ENCODE data around the gene HUNK.

Gene HUNK

DNA sequence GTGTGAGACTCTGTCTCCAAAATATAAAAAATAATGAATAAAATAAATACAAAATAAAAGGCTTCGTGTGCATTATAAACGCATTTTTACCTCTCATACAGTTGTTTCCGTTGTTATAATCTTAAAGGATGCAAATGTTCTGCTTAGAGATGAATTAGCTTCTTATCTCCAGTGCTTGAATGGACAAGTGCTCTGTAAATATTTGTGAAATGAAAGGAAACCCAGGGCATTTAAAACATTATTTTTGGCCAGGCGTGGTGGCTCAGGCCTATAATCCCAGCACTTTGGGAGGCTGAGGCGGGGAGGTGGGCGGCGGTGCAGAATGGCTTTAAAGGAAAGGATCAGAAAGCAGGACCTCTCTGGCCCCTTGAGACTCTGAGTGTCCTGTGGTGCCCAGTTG, 94.5 kb downstream of the HUNK start:
- no peak for DNase-seq

DNA sequence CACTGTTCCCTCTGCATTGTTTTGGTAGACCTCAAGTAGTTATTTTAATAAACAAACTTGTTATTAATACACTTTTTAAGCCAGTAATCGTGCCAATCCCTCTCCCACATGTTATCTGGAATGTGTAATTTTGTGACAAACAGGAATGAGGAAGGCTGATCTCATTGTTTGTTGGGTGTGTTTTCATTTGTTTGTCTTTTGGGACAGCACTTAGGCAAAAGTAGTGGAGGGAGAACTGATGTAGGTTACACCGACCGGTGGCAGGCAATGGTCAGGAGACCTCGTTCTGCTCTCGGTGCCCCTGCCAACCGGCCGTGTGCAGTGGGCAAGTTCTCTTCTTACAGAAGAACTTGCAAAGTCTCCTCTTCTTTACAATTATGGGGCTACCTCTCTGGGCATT, 99.8 kb downstream of the HUNK start:
- DNase-seq: no peak

DNA sequence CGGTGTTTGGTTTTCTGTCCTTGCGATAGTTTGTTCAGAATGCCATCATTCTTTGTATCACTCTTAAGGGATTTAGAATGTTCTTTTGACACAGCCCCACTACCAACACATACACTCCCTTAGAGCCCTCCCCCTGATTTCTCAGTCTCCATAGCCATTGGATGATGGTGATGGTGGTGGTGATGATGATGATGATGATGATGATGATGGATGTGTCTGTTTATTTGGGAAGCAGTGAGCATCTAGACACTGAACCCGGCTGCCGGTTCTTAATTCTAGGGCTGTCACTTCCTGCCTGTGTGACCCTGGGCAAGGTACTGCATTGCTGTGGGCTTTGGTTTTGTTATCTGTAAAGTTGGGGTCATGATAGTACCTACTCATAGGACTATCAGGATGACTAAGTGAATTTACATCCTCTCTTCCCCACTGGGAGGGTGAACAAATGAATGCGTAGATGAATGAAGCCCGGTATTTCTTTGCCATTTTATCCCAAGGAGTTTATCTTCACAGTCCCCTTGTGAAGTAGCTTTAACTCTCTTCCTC, 100.7 kb downstream of the HUNK start:
- DNase-seq: peak in 1 of 5 experiments; percentile 18

DNA sequence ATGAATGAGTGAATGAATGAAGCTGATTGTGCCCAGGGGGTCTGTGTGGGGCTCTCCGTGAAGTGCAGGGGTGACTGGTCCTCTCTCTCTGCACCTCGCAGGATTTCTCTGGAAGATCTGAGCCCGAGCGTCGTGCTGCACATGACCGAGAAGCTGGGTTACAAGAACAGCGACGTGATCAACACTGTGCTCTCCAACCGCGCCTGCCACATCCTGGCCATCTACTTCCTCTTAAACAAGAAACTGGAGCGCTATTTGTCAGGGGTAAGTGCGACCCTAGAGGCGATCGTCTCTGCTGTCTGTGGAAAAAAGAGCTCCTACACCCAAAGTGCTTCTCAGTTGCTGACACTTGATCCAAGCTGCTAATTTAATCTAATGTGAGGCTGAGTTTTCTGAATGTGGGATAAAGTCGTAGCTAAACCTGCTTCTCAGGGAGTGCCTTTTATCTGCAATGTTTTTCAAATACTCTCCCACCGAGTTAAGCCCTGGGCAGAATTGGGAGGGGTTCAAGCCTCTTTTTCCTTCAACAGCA, 101.7 kb downstream of the HUNK start:
- peak in 1 of 5 experiments; percentile 86 for DNase-seq

DNA sequence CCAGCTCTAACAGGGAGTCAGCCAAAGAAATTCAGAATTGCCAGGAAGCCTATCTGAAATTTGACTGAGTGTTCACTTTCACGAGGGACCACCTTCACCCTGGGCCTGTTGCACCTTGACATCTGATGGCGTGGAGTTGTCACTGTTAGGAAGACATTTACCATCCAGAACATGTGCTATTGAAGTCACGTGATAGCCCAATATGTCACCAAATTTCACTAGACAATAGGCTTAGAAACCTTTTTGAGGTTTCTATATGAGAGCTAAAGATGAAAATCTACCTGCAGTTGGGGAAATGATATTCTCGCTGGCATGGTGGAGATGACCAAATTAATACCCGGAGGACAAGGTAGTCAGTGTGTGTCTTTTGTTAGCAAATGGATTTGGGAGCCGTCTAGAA, 102.7 kb downstream of the HUNK start:
- DNase-seq: no peak

DNA sequence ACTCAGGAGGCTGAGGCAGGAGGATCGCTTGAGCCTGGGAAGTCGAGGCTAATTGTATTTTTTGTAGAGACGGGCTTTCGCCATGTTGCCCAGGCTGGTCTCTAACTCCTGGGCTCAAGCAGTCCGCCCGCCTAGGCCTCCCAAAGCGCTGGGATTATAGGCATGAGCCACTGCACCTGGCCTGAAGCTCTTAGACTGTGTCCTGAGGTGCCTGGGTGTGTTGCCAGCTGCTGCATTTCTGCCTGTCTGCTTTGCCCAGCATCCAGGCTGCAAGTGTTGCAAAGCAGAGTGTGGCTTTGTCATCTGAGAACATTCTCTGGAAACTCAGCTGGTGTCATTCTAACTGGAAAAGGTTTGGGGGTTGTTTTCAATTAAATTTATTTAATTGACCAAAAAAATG, 105.0 kb downstream of the HUNK start:
- no peak for DNase-seq

DNA sequence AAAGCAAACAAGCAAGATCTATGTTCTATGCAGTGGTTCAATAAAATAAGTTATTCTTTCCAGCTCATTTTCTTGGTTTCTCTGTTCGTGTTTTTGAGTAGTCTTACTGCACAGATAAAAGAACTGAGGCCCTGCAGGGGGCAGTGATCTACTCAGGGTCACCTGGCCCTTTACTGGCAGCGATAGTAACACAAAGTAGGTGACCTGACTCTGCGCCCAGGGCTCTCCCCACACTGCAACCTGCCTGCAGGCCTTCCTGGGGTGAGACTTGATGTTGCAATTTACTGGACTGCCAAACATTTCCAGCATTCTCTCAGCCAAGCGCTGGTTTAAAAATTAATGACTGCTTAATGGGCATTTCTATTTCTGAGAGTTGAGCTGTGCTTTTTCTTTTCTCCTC, 110.3 kb downstream of the HUNK start:
- no peak for DNase-seq

DNA sequence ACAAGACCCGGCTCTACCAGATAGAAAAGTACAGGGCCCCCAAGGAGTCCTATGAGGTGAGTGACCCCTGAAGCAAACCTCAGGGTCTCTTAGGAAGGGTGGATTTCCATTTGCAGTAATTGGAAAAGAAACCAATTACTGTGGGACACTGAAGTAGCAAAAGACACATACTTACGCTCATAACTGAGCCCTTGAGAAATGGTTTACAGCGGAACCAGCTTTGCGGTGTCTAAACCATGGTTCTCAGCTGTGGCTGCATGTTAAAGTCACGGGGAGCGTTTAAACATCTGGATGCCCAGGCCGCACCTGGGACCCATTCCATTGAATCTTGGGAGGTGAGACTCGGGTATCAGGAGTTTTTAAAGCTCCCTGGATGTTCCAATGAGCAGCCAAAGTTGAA, 110.7 kb downstream of the HUNK start:
- DNase-seq: no peak

DNA sequence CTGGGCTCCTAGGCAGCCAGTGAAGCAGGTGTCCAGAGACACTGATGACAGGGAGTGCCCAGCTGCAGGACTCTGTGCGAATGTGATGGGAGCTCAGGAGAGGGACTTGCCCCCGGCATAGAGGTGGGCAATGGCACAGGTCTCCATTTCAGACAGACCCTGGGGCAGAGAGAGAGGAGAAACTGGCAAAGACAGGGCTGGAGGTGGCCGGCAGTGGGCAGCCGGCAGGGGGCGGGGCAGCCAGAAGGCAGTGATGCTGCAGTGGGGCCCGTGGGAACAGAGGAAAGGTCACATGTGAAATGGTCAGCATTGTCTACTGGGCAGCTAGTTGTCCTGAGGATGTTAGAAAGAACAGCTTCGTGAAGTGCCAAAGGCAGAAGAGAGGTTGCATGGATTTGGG, 112.6 kb downstream of the HUNK start:
- DNase-seq: no peak

DNA sequence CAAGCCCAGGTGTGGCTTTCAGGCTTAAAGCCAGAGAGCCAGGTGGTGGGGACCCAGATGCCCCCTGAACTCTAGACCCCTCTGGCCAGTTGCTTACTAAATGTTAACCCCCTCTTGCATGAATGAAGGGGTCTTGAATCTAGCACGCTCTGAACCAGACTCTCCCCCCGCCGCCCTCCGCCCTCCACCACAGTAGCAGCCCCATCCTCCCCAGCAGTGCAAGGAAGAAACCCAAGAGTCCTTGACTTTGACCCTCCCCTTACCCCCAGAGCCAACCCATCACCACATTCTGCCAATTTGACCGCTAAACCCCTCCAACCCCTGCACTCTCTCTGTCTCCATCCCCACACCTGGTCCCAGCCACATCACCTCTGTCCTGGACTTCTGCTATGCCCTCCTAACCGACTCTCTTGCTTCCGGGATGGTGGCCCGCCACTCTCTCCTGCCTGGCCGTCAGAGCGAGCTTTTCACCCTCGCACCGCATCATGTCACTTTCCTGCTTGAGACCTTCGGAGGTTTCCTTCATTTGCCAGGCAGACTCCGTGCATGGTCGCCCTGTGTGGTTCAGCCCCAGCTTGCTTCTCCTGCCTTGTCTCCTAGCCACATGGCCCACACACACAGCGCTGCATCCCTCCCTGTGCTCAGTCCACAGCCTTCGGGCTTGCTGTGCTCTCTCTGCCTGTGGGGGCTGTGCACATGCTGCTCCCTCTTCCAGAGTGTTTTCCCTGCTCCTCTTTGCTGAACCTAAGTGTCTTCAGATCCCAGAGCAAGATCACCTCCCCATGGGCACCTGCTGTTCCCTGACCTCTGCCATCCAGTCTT, 113.4 kb downstream of the HUNK start:
- no peak for DNase-seq

DNA sequence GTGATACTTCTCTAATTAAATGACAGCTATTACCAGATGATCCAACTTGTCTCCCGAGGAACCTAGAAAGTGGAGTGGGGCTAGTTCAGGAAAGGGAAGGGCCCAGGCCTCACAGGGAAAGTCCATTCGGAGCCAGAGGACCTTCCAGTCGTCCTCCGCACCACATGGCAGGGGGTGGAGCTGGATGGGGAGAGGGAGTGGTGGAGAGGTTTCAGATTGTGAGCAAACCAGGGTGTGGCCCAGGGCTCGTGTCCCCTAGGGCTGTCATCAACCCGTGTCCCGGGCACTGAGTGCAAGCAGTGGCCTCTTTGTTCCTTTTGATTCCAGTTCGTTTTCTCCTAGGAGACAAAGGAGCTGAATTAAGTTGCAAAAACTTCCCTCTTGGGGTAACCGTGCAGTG, 114.9 kb downstream of the HUNK start:
- DNase-seq: no peak

DNA sequence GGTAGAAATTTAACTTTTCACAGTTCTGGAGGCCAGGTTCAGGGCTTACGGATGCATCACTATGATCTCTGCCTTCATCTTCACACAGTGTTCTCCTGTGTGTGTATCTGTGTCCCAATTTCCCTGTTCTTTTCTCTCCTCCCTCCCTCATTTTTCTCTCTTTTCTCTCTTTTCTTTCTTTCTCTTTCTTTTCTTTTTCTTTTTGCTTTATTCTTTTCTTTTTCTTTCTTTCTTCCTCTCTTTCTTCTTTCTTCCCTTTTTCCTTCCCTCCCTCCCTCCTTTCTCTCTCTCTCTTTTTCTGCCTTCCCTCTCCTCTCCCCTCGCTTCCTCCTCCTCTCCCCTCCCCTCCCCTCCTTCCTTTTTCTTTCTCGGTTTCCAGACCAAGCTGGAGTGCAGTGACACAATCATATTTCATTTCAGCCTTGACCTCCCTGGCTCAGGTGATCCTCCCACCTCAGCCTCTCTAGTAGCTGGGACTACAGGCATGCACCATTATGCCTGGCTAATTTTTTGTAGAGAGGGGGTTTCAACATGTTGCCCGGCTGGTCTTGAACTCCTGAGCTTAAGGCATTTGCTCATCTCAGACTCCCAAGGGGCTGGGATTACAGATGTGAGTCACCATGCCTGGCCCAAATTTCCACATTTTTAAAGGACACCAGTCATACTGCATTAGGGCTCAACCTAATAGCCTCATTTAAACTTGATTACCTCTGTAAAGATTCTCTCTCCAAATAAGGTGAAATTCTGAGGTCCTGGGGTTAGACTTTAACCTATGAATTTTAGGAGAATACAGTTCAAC, 115.9 kb downstream of the HUNK start:
- DNase-seq: no peak

DNA sequence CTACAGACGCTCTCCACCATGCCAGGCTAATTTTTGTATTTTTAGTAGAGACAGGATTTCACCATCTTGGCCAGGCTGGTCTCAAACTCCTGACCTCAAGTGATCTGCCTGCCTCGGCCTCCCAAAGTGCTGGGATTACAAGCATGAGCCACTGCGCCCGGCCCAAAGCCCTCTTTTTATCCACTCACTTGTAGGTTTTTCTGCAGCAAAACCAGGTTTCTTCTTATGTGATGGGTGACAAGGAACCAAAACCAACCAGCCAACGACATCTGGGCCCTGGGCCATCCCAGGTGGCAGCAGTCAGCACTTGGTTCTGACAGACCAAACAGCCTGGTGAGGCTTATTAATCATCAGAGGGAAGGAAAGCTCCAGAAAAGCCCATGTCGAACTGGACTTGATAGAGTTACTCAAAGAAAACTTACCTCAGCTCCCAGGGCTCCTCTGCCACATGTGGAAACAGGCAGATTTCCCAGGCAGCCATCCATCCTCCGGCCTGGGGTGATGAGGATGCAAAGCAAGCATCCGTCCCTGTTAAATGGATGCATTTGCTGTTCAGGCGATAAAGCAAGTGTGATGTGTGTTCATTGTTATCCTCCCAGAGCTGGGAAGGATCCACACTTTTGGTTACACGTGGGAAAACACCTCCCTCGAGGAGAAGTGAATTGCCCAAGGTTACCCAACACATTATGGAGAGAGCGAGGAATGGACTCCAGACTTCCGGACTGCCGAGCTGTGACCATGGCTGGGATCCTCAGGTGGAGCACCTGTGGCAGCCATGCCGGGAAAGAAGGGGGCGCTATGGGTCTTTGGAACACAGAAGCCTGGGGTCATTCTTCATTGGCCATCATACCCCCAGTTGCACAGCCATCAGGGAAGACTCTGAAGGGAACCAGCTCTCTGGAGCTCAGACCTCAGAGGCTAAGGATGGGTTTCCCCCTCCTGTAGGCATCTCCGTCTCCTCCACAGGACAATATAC, 118.8 kb downstream of the HUNK start:
- DNase-seq: no peak

DNA sequence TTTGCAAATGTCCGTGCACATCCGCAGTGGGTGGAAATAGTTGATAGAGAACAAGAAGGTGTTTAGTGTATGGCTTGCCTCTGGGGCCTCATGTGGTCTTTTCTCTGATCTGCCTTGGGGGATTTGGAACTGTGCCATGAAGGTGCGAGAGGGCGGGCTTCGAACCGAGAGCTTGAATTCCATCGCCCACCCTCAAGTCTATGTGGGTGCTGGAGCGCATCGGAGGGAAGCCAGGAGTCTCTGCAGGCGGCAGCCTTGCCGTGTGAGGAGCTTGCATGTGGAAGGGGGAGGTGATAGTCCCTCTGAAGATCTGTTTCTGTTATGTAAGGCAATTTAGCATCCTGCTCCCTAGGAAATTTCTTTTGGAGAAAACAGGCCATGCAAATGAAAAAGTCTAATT, 119.6 kb downstream of the HUNK start:
- DNase-seq: no peak

DNA sequence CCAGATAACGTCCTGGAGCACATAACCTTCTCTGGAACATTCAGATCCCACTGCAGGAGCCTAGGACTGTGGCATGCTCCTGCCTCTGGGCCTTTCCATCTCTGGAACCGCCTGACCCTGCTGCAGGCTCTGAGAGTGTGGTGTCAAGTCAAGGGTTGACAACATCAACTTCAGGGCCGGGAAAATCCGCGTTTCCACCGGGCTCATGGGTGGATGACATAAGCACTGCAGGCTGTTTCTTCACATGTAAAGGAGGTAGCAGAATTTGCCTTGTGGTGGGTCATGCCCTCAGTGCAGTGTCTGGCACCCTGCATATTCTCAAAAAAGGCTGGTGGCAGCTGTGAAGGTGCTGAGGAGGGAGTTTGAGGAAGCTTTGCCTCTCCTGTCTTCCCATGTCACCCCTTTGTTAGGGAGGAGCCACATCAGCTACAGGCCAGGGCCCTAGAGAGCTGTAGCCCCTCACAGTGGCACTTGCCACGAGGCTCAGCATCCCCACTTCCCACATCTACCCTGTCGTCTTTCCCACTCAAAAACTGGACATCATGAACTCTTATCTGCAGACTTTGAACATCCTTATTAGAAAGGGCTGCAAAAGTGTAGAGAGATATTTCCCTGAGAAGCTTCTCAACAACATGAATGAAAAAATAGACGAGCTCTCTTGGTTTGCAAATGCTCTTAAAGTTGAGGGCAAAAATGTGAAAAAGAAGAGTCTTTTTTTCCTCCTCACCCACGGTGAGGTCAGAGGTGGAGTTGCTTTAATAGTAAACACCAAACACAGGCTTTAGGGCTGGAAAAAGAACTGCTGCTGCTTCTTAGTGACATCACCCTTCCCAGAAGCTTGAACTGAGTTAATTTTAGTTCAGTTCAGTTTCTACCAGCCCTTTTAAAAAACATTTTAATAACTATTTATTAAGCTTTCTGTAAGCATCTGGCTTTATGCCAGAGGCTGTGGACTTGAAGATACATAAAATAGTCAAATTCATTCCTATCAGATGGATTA, 121.3 kb downstream of the HUNK start:
- DNase-seq: no peak

DNA sequence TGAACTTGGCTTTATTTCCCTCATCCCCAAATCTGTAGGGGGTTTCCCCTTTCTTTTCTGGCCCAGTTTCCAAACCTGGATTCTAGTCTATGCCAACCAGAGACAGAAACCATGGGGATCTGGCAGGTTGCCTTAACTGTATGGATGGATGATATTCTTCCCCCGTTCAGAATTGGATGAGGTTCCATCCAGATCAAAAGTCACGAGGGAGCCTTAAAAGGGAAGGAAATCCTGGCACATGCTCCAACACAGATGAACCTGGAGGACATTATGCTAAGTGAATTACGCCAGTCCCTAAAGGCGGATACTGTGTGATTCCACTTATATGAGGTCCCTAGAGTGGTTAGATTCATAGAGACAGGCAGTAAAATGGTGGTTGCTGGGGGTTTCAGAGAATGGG, 124.4 kb downstream of the HUNK start:
- DNase-seq: no peak

DNA sequence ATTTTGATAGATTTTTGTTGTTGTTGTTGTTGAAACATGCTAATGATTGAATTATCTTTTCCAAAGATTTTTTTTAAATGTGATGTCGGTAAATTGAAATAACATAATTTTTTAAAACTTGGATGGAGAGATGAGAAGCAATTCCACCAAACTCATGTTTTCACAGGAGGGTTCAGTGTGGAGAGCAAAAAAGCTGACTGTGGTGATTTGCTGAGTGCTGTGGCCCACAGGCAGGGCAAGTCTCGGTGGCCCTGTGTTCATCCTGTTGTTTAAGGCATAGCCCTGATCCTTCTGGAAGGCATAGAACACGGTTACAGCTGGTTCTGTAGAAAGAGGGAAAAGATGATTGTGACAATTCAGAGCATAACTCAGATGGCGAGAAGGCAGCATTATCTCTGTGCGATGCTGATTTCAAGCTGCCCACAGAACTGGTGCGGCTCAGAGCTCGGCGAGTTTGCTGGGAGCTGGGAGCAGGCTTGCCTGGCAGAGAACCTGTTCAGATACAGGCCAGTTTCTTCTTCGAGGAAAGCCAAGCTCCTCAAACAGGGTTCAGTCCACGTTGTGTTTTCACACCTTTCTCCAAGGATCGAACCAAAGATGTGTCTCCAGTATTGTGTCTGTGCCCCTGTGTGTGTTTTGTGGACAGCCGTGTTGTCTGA, 127.1 kb downstream of the HUNK start:
- no peak for DNase-seq

DNA sequence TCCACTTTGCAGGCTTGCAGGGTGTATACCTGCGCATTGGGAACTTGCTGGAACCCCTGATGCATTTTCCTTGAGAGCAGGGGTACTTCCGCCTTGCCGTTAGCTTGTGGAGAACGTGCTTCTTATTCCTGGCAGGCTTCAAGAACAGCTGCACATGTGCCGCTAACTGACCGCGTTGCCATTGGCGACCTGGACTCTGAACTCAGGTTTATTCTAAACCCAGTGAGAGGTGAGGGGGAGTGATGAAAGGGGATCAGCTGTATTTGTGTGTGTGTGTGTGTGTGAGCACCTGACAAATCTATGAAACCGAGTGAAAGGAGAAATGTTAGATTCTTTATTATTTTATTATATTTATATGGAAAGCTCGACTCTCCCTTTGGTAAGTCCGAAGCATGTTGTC, 128.6 kb downstream of the HUNK start:
- DNase-seq: no peak

DNA sequence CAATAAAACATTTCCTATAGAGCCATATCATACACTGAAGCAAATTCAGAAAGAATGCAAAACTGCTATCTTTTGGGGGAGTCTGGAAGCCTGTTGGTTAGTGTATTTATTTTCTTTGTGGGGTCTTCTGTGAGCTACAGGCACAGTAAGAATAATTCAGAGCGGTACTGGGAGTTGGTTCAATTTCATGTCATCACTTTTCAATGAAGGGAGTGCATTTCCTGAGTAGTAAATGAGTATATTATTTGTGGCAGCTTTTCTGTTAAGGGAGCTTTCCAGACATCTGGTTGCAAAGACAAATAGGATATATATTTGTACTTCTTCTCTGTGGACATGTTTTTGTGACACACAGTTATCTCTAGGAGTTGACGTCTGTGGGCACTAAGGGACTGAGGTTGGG, 130.6 kb downstream of the HUNK start:
- DNase-seq: no peak

DNA sequence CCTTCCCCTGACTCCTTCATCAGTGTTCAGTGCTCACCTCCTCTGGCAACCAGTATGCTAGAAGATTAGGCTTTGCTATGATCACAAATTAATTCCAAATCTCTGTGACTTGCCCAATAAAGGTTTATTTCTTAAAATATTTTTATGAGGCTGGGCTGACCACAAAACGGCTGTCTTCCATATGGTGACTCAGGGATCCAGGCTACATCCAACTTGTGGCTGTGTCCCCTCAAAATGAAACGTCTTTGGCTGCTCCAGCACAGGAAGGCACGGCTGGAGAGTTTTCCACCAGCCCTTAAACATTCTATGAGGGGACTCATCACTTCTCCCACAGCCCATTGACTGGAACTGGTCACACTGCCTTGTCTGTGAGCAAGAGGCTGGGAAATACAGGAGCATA, 131.5 kb downstream of the HUNK start:
- DNase-seq: no peak

DNA sequence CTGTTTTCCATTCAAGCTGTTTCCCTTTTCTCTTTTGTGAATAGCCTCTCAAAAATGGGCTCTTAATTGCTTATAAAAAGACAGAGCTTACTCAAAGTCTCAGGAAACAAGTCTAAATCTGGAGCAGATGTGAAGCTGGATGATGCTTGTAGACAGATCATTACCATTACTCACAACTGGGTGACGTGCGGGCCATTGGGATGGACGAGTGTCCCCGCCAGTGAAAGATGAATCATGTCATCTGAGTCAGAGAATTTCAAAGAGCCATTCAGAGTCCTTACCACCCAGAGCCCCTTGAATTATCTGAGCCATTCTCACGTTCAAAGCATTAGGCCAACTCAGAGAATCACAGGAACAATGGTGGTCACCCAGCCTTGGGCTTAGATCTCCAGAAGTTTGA, 134.6 kb downstream of the HUNK start:
- no peak for DNase-seq
